Mammary epithelial cell (primary cell): ENCODE results near the gene PLPP4.
A peak's percentile ranks its signal among the peaks of the same experiment; 100 is the strongest.

Experiments
- CTCF ChIP-seq, 2 donors: IDR thresholded peaks in 1 of 2; conservative IDR thresholded peaks in 1 of 2; 2 replicates each; pipeline ENCODE4 v1.5.1; 2011 to 2012; ENCODE audit warnings: inconsistent platforms in 2 of 2, low read length in 2 of 2, mild to moderate bottlenecking in 2 of 2, control low read depth in 1 of 2, low read depth in 1 of 2; ENCODE audit not compliant: insufficient read depth in 1 of 2; ENCODE audit errors: extremely low read depth in 1 of 2
- EZH2 ChIP-seq: IDR thresholded peaks from 2 replicates; pipeline ENCODE4 v1.6.1; 2012; ENCODE audit warnings: low read length, inconsistent platforms, borderline replicate concordance

DNA sequence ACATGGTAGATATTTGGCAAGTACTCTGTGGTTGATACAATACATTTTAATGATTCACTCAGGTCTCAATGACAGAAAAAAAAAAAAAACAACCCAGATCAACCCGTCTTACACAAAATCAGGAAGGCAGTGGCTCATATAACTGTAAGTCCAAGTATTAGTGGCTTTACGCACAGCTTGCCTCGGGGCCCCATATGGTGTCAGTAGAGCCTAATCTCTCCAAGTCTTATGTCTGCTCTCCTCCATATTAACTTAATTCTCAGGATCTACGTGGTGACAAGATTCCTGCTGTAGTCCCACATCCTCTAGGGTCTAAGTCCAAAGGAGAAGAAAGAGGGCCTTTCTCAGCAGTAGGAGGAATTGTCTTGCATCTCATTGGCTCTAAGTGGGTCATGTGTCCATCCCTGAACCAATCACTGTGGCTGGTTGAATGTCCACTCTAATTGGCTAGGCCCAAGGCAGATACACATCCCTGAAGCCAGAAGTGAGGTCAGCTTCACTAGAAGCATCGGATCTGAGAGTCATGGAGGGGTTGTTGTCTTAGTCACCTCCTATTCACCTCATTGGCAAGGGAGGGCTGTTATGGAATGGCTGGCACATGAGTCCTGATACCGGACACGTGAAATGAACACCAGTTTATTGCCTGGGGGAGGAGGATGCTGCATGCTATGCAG lies 20.5 kb upstream of the PLPP4 start:
- TF ChIP-seq EZH2 (no peak), CTCF (conservative IDR thresholded peaks at IDR 0.05 in 1 of 2, IDR thresholded peaks at IDR 0.05 in 1 of 2; ENCODE audit: extremely low read depth in 1 of 2, insufficient read depth in 1 of 2, low read depth in 1 of 2, low read length in 2 of 2) (peak; percentile 6 to 50)
